Spleen (tissue), 11 donors: ENCODE results near the gene ARHGAP6. TPM values are rescaled to one million over a fixed set of nuclear protein-coding genes. Genes with fewer than 3 reads are reported as not detected.

Experiments used
- DNase-seq: peaks from one replicate; pipeline ENCODE4 v3.0.0-alpha.2; 2020
- H3K27ac ChIP-seq, 8 donors: fragments of 200-600 bp; sonication (generic) in 7 of 8; 1 replicate in 4 of 8; 2 replicates in 4 of 8; pipeline versions ENCODE4 v1.5.0 to v1.8.0; 2016 to 2021; ENCODE audit warnings: inconsistent platforms in 4 of 8, mild to moderate bottlenecking in 4 of 8, moderate library complexity in 1 of 8
- H3K27me3 ChIP-seq, 7 donors: fragments of 200-600 bp; sonication (generic) in 6 of 7; replicated peaks in 1 of 7; 1 replicate in 4 of 7; 2 replicates in 3 of 7; pipeline versions ENCODE4 v1.5.0 to v1.8.0; 2016 to 2021; ENCODE audit warnings: inconsistent platforms in 3 of 7, mild to moderate bottlenecking in 1 of 7
- H3K36me3 ChIP-seq, 6 donors: fragments of 200-600 bp; sonication (generic) in 5 of 6; 1 replicate in 4 of 6; 2 replicates in 2 of 6; pipeline versions ENCODE4 v1.5.0 to v1.8.0; 2016 to 2021; ENCODE audit warnings: inconsistent platforms in 2 of 6
- H3K4me1 ChIP-seq, 6 donors: fragments of 200-600 bp; sonication (generic) in 5 of 6; 1 replicate in 3 of 6; 2 replicates in 3 of 6; pipeline versions ENCODE4 v1.5.0 to v1.8.0; 2016 to 2021; ENCODE audit warnings: inconsistent platforms in 3 of 6
- H3K4me3 ChIP-seq, 8 donors: fragments of 200-600 bp; sonication (generic) in 7 of 8; 1 replicate in 4 of 8; 2 replicates in 4 of 8; pipeline versions ENCODE4 v1.5.0 to v1.8.0; 2016 to 2021; ENCODE audit warnings: inconsistent platforms in 4 of 8, mild to moderate bottlenecking in 4 of 8, moderate library complexity in 2 of 8
- H3K9me3 ChIP-seq, 8 donors: fragments of 200-600 bp; sonication (generic) in 7 of 8; 1 replicate in 4 of 8; 2 replicates in 4 of 8; pipeline versions ENCODE4 v1.5.0 to v1.8.0; 2016 to 2021; ENCODE audit warnings: inconsistent platforms in 4 of 8
- POLR2A ChIP-seq, 3 donors: fragments of 450-650 bp; IDR thresholded peaks; one replicate each; pipeline ENCODE4 v1.5.1; 2017; ENCODE audit warnings: antibody characterized with exemption in 3 of 3, mild to moderate bottlenecking in 1 of 3
- POLR2AphosphoS5 ChIP-seq, 3 donors: sonication (generic); formaldehyde crosslinking; IDR thresholded peaks; one replicate each; pipeline ENCODE4 v1.5.1; 2017; ENCODE audit warnings: antibody characterized with exemption in 3 of 3
- WGBS, 5 donors: extraction: QIAGEN DNeasy Blood & Tissue Kit in 3 of 5; methylation state at CpG; one replicate each; pipeline versions ENCODE4 v1.1.5 to v1.1.7; 2013 to 2018; 5-methylcytosine and 5-hydroxymethylcytosine counted together
- intact Hi-C: fragments of 100-400 bp; cut with DNase I; formaldehyde crosslinking; loops from one replicate; pipeline ENCODE4 v1.15.0; 2023; ENCODE audit warnings: low total_unique reads
- polyA plus RNA-seq, 3 donors: library from polyadenylated mRNA; stranded (reverse); fragments of 200-250 nt; gene quantifications; one replicate each; pipeline ENCODE4 v1.2.1, GENCODE V29; 2013
- total RNA-seq, 7 donors: library from RNA; depleted of rRNA in 3 of 7; stranded (reverse); fragments of >200 nt in 3 of 7; fragmentation: NEBNext Ultra II Directional in 4 of 7; extraction: Animal tissue kit (Norgen Biotek cat#: 25700) in 4 of 7; gene quantifications; one replicate each; pipeline versions ENCODE4 v1.1.0 to v1.2.1, GENCODE V29; 2016 to 2021
- TF ChIP-seq, protein P1 (sequence below), 11 experiments: fragments of 200-600 bp in 7 of 11; fragments of 450-650 bp in 4 of 11; sonication (generic) in 4 of 11; IDR thresholded peaks in 8 of 11; conservative IDR thresholded peaks in 3 of 11; 1 replicate in 7 of 11; 2 replicates in 4 of 11; pipeline versions ENCODE4 v1.4.0 to v1.8.0; 2016 to 2021; ENCODE audit warnings: antibody characterized with exemption in 11 of 11, inconsistent platforms in 4 of 11, mild to moderate bottlenecking in 1 of 11
- donor health status: healthy with polysubstance abuse.
- donor health status: DM: no; HTN: no; CAD: no; lungs with moderate emphysema.
- donor health status: DM: no; HTN: no; CAD: no.
- donor health status: Bipolar disorder and iron deficiency.
- donor health status: healthy.
- donor health status: DM: no; HTN: no; CAD: no.
- donor health status: DM: yes; HTN: yes; CAD: no.

The ARHGAP6 gene
- total and polyA plus RNA-seq, 10 donors, result 2.0 to 20.8 (median 12.7) TPM

DNA sequence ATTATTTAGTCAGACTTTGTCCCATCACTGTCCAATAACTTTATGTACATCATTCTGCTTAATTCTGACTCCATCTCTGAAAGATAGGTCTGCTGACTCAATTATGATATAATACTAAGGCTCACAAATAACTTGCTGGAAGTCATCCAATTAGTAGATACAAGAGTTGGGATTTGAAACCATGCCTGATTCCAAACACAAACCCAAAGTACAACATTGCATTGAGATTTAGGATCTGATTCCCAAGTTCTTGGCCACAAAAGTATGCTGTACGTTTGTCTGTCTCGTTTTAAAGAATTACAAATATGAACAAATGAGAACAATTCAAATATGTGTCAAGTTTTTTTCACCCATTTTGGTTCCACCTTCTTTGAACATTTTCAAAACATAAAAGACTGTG, 263.8 kb downstream of the ARHGAP6 start:
- Histone ChIP-seq H3K4me1 (no peaks in the 10 kb centered on the region), H3K27me3 (no peaks in the 10 kb centered on the region), H3K9me3 (no peaks in the 10 kb centered on the region), H3K4me3 (no peak overlapping the region), H3K36me3 (no peaks in the 10 kb centered on the region), H3K27ac (no peak overlapping the region)
- 67 to 88% (median 82%) methylated on average over 2 of the region's 2 CpGs for WGBS, 5 donors
- intact Hi-C loops, result no loop called here
- no peak for DNase-seq
- TF ChIP-seq, protein P1, sequence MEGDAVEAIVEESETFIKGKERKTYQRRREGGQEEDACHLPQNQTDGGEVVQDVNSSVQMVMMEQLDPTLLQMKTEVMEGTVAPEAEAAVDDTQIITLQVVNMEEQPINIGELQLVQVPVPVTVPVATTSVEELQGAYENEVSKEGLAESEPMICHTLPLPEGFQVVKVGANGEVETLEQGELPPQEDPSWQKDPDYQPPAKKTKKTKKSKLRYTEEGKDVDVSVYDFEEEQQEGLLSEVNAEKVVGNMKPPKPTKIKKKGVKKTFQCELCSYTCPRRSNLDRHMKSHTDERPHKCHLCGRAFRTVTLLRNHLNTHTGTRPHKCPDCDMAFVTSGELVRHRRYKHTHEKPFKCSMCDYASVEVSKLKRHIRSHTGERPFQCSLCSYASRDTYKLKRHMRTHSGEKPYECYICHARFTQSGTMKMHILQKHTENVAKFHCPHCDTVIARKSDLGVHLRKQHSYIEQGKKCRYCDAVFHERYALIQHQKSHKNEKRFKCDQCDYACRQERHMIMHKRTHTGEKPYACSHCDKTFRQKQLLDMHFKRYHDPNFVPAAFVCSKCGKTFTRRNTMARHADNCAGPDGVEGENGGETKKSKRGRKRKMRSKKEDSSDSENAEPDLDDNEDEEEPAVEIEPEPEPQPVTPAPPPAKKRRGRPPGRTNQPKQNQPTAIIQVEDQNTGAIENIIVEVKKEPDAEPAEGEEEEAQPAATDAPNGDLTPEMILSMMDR (IDR thresholded peaks at IDR 0.05 in 8 of 11, conservative IDR thresholded peaks at IDR 0.05 in 3 of 11), result no peak
- TF ChIP-seq POLR2AphosphoS5 (IDR thresholded peaks at IDR 0.05) (no peak), POLR2A (IDR thresholded peaks at IDR 0.05) (no peak)

DNA sequence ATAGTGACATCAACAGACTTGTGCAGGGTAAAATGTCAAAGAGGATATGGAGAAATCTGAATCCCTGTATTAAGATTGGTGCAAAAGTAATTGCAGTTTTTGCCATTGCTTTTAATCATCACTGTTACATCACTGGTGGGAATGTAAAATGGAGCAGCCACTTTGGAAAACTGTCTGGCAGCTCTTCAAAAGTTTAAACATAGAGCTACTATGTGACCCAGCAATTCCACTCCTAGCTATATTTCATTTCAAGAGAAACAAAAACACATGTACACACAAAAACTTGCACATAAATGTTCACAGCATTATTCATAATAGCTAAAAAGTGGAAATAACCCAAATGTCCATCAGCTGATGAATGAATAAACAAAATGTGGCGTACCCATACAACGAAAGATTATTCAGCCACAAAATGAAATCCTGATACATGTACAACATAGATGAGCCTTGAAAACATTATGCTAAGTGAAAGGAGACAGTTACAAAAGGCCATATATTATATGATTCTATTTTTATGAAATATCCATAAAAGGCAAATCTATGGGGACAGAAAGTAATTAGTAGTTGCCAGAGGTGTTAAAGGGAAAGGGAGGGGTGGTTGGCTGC, 266.1 kb downstream of the ARHGAP6 start:
- TF ChIP-seq, protein P1 (IDR thresholded peaks at IDR 0.05 in 8 of 11, conservative IDR thresholded peaks at IDR 0.05 in 3 of 11), result no peak
- no peak for TF ChIP-seq POLR2AphosphoS5 (IDR thresholded peaks at IDR 0.05)
- TF ChIP-seq POLR2A (IDR thresholded peaks at IDR 0.05), result no peak
- WGBS, 5 donors, result 74 to 96% (median 92%) methylated on average over 2 of the region's 2 CpGs
- no peak for DNase-seq
- intact Hi-C loops, result no loop called here
- Histone ChIP-seq H3K9me3 (no peaks in the 10 kb centered on the region), H3K27ac (no peak overlapping the region), H3K27me3 (peaks cover 0 to 5% (median 0%) of the 10 kb centered on the region in 7 donors), H3K36me3 (no peaks in the 10 kb centered on the region), H3K4me1 (no peaks in the 10 kb centered on the region), H3K4me3 (no peak overlapping the region)

DNA sequence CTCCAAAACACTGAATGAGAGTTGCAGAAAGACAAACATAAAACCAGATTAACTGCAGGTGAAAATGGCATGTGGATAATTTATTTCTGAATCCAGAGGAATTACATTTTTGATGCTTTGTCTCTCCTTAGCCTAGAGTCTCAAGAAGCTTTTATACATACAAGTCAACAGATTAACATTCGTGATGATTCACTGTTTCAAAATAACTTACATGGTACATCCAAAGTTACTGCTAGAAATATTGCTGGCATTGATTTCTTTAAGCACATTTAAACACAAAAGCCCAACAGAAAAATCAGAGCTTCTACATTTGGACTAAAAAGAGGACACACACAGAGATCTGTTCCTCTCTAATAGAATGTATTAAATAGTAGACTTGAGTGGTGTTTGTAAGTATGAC, 266.9 kb downstream of the ARHGAP6 start:
- H3K27me3 ChIP-seq, result peaks cover 0 to 5% (median 0%) of the 10 kb centered on the region in 7 donors
- no peak overlapping the region for H3K27ac ChIP-seq
- intact Hi-C loops, result no loop called here
- no peak for TF ChIP-seq POLR2A (IDR thresholded peaks at IDR 0.05)
- TF ChIP-seq, protein P1 (IDR thresholded peaks at IDR 0.05 in 8 of 11, conservative IDR thresholded peaks at IDR 0.05 in 3 of 11), result no peak
- no peak for TF ChIP-seq POLR2AphosphoS5 (IDR thresholded peaks at IDR 0.05)
- no peak for DNase-seq
- no peaks in the 10 kb centered on the region for H3K9me3 ChIP-seq
- H3K4me3 ChIP-seq, result no peak overlapping the region
- WGBS, 5 donors, result 34 to 83% (median 77%) methylated on average over 1 of the region's 1 CpG
- no peaks in the 10 kb centered on the region for H3K4me1 ChIP-seq
- no peaks in the 10 kb centered on the region for H3K36me3 ChIP-seq

DNA sequence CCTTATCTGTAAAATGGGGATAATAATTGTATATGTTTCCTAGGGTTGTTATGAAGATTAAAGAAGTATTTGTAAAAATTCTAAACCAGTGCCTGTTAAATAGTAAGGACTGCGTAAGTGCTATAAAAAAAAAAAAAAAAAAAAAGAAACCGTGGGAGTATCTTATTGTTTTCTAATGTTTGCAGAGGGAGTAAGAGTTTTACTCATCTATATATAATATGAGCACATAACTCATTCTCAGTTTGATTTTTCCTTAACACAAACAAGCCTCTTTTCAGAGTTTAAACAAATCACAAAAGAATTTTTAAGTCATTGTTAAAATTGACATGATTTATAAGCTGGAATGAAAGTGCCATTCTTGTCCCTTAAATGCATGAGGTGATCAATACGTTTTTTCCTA, 267.6 kb downstream of the ARHGAP6 start:
- DNase-seq, result no peak
- peaks cover 0 to 5% (median 0%) of the 10 kb centered on the region in 7 donors for H3K27me3 ChIP-seq
- no peaks in the 10 kb centered on the region for H3K36me3 ChIP-seq
- intact Hi-C loops, result no loop called here
- no peaks in the 10 kb centered on the region for H3K9me3 ChIP-seq
- H3K4me3 ChIP-seq, result no peak overlapping the region
- TF ChIP-seq, protein P1 (IDR thresholded peaks at IDR 0.05 in 8 of 11, conservative IDR thresholded peaks at IDR 0.05 in 3 of 11), result no peak
- no peak for TF ChIP-seq POLR2AphosphoS5 (IDR thresholded peaks at IDR 0.05)
- TF ChIP-seq POLR2A (IDR thresholded peaks at IDR 0.05), result no peak
- 55 to 83% (median 78%) methylated on average over 3 of the region's 3 CpGs for WGBS, 5 donors
- H3K27ac ChIP-seq, result no peak overlapping the region
- no peaks in the 10 kb centered on the region for H3K4me1 ChIP-seq
